Right atrium auricular region (tissue), 2 donors: ENCODE results near the gene ECPAS. TPM values are rescaled to one million over a fixed set of nuclear protein-coding genes. Genes with fewer than 3 reads are reported as not detected.

Experiments used
- DNase-seq: peaks from one replicate; pipeline ENCODE4 v3.0.0-alpha.2; 2019; ENCODE audit warnings: low spot score
- H3K27ac ChIP-seq, 2 donors: fragments of 200-600 bp; sonication (generic); 1 replicate in 1 of 2; 2 replicates in 1 of 2; pipeline ENCODE4 v1.5.1; 2016 to 2019
- H3K27me3 ChIP-seq, 2 donors: fragments of 200-600 bp; sonication (generic); one replicate each; pipeline versions ENCODE4 v1.5.1 to v1.6.0; 2017 to 2019
- H3K36me3 ChIP-seq: fragments of 200-600 bp; sonication (generic); one replicate; pipeline ENCODE4 v1.5.1; 2016
- H3K4me1 ChIP-seq, 2 donors: fragments of 200-600 bp; sonication (generic); one replicate each; pipeline versions ENCODE4 v1.5.1 to v1.6.0; 2017 to 2019
- H3K4me3 ChIP-seq, 2 donors: fragments of 200-600 bp; sonication (generic); 1 replicate in 1 of 2; 2 replicates in 1 of 2; pipeline ENCODE4 v1.5.1; 2017 to 2019; ENCODE audit warnings: mild to moderate bottlenecking in 1 of 2, moderate library complexity in 1 of 2
- H3K9me3 ChIP-seq, 2 donors: fragments of 200-600 bp; sonication (generic); one replicate each; pipeline ENCODE4 v1.5.1; 2019
- CTCF ChIP-seq, 2 donors: fragments of 200-600 bp; sonication (generic); IDR thresholded peaks; one replicate each; pipeline ENCODE4 v1.5.1; 2019; ENCODE audit warnings: antibody characterized with exemption in 2 of 2
- total RNA-seq, 2 donors: library from RNA; depleted of rRNA; stranded (reverse); fragments of >200 nt; gene quantifications; one replicate each; pipeline ENCODE4 v1.1.0, GENCODE V29; 2016

The ECPAS gene
- total RNA-seq, 2 donors from 2014 or later, result 62.7 to 75.5 TPM

DNA sequence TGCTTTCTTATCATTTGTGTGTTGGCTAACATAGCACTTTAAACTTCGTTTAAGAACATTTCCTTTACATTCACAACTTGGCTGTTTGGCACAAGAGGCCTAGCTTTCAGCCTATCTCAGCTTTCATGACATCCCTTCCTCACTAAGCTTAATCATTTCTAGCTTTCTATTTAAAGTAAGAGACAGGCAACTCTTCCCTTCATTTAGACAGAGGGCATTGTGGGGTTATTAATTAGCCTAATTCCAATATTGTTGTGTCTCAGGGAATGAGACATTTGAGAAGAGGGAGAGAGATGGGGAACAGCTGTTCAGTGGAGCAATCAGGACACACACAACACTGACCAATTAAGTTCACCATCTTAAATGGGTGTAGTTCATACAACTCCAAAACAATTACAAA, 103.2 kb downstream of the ECPAS start:
- Histone ChIP-seq H3K36me3 (peaks cover 63% of the 10 kb centered on the region), H3K9me3 (no peaks in the 10 kb centered on the region), H3K27ac (no peak overlapping the region), H3K4me1 (no peaks in the 10 kb centered on the region), H3K4me3 (no peak overlapping the region), H3K27me3 (no peaks in the 10 kb centered on the region)
- TF ChIP-seq CTCF (IDR thresholded peaks at IDR 0.05), result no peak
- DNase-seq, result no peak

DNA sequence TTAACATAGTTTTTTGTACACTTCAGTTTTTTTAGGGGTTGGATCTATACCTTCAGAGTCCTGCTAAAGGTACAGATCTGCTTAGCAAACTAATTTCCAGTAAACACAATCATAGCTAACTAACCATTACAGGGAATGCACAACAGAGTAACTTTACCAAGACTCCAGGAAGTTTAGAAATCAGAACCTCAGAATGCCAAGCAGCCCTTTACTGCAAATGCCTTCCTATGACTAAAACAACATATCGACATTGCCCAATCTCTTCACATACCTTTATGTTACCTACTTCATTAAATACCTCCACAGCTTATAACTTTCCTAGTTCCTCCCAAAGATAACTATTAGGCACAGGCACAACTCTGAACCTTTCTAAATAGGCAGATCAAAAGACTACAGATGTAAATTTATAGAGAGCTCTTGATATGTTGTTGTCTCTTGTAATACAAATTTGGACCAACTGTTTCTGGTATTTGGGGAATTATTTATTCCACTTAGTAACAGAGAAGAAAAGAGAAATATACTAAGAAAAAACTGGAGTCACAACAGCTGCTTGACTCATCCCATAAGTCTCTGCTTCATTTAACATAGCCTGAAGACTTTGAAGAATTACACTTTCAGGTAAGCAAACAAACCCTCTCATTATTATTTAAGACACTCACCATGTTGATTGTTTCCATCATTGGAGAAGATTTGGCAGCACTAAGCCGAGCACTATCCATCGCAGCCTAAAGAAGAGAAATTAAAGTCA, 108.2 kb downstream of the ECPAS start:
- Histone ChIP-seq H3K27ac (no peak overlapping the region), H3K4me3 (no peak overlapping the region), H3K27me3 (no peaks in the 10 kb centered on the region), H3K9me3 (no peaks in the 10 kb centered on the region), H3K4me1 (no peaks in the 10 kb centered on the region), H3K36me3 (peaks cover 63% of the 10 kb centered on the region)
- TF ChIP-seq CTCF (IDR thresholded peaks at IDR 0.05), result no peak
- DNase-seq, result no peak

GRCh38 chr9:111375062-111375461, 109.1 kb downstream of the ECPAS start:
- H3K9me3 ChIP-seq, result no peaks in the 10 kb centered on the region
- DNase-seq, result no peak
- no peak overlapping the region for H3K27ac ChIP-seq
- no peak overlapping the region for H3K4me3 ChIP-seq
- H3K27me3 ChIP-seq, result no peaks in the 10 kb centered on the region
- no peaks in the 10 kb centered on the region for H3K4me1 ChIP-seq
- H3K36me3 ChIP-seq, result peaks cover 67% of the 10 kb centered on the region
- TF ChIP-seq CTCF (IDR thresholded peaks at IDR 0.05), result no peak

GRCh38 chr9:111372297-111372696, 111.9 kb downstream of the ECPAS start:
- no peak overlapping the region for H3K27ac ChIP-seq
- H3K4me3 ChIP-seq, result no peak overlapping the region
- peaks cover 89% of the 10 kb centered on the region for H3K36me3 ChIP-seq
- no peak for TF ChIP-seq CTCF (IDR thresholded peaks at IDR 0.05)
- no peaks in the 10 kb centered on the region for H3K27me3 ChIP-seq
- H3K9me3 ChIP-seq, result no peaks in the 10 kb centered on the region
- DNase-seq, result no peak
- no peaks in the 10 kb centered on the region for H3K4me1 ChIP-seq

- no peak overlapping the region for H3K27ac ChIP-seq
- peaks cover 86% of the 10 kb centered on the region for H3K36me3 ChIP-seq
- no peaks in the 10 kb centered on the region for H3K27me3 ChIP-seq
- H3K9me3 ChIP-seq, result no peaks in the 10 kb centered on the region
- no peak for TF ChIP-seq CTCF (IDR thresholded peaks at IDR 0.05)
- no peak for DNase-seq
- H3K4me1 ChIP-seq, result no peaks in the 10 kb centered on the region
- no peak overlapping the region for H3K4me3 ChIP-seq
Observed at GRCh38 chr9:111366978-111367377, 117.2 kb downstream of the ECPAS start.

- Histone ChIP-seq H3K4me3 (no peak overlapping the region), H3K36me3 (peaks cover 58% of the 10 kb centered on the region), H3K9me3 (no peaks in the 10 kb centered on the region), H3K27ac (no peak overlapping the region), H3K27me3 (no peaks in the 10 kb centered on the region), H3K4me1 (no peaks in the 10 kb centered on the region)
- no peak for TF ChIP-seq CTCF (IDR thresholded peaks at IDR 0.05)
- DNase-seq, result no peak
Observed at GRCh38 chr9:111362526-111362925, 121.7 kb downstream of the ECPAS start.
